ENCODE measurements around the gene CSRNP3. TPM values are rescaled to one million over a fixed set of nuclear protein-coding genes. Genes with fewer than 3 reads are reported as not detected.
A peak's percentile ranks its signal among the peaks of the same experiment; 100 is the strongest.

The CSRNP3 gene
- total and polyA plus RNA-seq, 4 donors: 0.20 to 5.4 (median 2.1) TPM

DNA sequence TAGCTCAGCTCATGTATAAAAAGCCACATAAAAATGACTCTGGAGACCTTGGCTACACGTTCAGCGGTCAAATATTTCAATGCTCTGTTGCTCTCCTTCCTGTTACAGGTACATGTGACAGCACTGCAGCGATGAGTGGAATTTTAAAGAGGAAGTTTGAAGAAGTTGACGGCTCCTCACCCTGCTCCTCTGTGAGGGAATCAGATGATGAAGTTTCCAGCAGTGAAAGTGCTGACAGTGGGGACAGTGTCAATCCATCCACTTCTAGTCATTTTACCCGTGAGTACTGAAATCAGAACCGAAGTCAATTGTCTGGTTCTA is 125.4 kb downstream of the CSRNP3 start:
- no peak for ATAC-seq (ENCODE audit: low FRiP score)
- no peaks in the 10 kb centered on the region for H3K36me3 ChIP-seq (ENCODE audit: control insufficient read depth in 1 of 2, insufficient read depth in 2 of 2, low read length in 1 of 2)
- H3K27me3 ChIP-seq (ENCODE audit: control insufficient read depth in 1 of 2, insufficient read depth in 2 of 2, low read length in 1 of 2): no peaks in the 10 kb centered on the region
- intact Hi-C loops (cut with DNase I): no loop called here
- H3K27ac ChIP-seq (ENCODE audit: low read depth in 1 of 2, low read length in 2 of 2): no peak overlapping the region
- WGBS, 2 donors: 80 to 82% methylated on average over 6 of the region's 6 CpGs
- DNase-seq: no peak
- no peak overlapping the region for H3K4me3 ChIP-seq (ENCODE audit: low read length in 2 of 2)
- no peaks in the 10 kb centered on the region for H3K4me1 ChIP-seq (ENCODE audit: control insufficient read depth in 1 of 2, insufficient read depth in 2 of 2, low read length in 2 of 2)
- no peaks in the 10 kb centered on the region for H3K9me3 ChIP-seq (ENCODE audit: control insufficient read depth, low read length)

- DNase-seq (no peak), ATAC-seq (ENCODE audit: low FRiP score) (no peak)
- no peaks in the 10 kb centered on the region for H3K36me3 ChIP-seq (ENCODE audit: control insufficient read depth in 1 of 2, insufficient read depth in 2 of 2, low read length in 1 of 2)
- H3K27ac ChIP-seq (ENCODE audit: low read depth in 1 of 2, low read length in 2 of 2): no peak overlapping the region
- no peaks in the 10 kb centered on the region for H3K27me3 ChIP-seq (ENCODE audit: control insufficient read depth in 1 of 2, insufficient read depth in 2 of 2, low read length in 1 of 2)
- no peaks in the 10 kb centered on the region for H3K9me3 ChIP-seq (ENCODE audit: control insufficient read depth, low read length)
- peaks cover 0 to 1% of the 10 kb centered on the region in 2 donors for H3K4me1 ChIP-seq (ENCODE audit: control insufficient read depth in 1 of 2, insufficient read depth in 2 of 2, low read length in 2 of 2)
- H3K4me3 ChIP-seq (ENCODE audit: low read length in 2 of 2): no peak overlapping the region
- intact Hi-C loops (cut with DNase I): no loop called here
- WGBS, 2 donors: 89% methylated on average over 3 of the region's 3 CpGs
Observed at GRCh38 chr2:165596788-165597187, 127.3 kb downstream of the CSRNP3 start.

- no peak for ATAC-seq (ENCODE audit: low FRiP score)
- H3K4me1 ChIP-seq (ENCODE audit: control insufficient read depth in 1 of 2, insufficient read depth in 2 of 2, low read length in 2 of 2): peaks cover 0 to 3% of the 10 kb centered on the region in 2 donors
- intact Hi-C loops (cut with DNase I): no loop called here
- DNase-seq: no peak
- H3K9me3 ChIP-seq (ENCODE audit: control insufficient read depth, low read length): no peaks in the 10 kb centered on the region
- 84 to 88% methylated on average over 1 of the region's 1 CpG for WGBS, 2 donors
- H3K27me3 ChIP-seq (ENCODE audit: control insufficient read depth in 1 of 2, insufficient read depth in 2 of 2, low read length in 1 of 2): no peaks in the 10 kb centered on the region
- no peak overlapping the region for H3K4me3 ChIP-seq (ENCODE audit: low read length in 2 of 2)
- H3K36me3 ChIP-seq (ENCODE audit: control insufficient read depth in 1 of 2, insufficient read depth in 2 of 2, low read length in 1 of 2): no peaks in the 10 kb centered on the region
- no peak overlapping the region for H3K27ac ChIP-seq (ENCODE audit: low read depth in 1 of 2, low read length in 2 of 2)
Observed at GRCh38 chr2:165601065-165601830, 131.8 kb downstream of the CSRNP3 start.

DNA sequence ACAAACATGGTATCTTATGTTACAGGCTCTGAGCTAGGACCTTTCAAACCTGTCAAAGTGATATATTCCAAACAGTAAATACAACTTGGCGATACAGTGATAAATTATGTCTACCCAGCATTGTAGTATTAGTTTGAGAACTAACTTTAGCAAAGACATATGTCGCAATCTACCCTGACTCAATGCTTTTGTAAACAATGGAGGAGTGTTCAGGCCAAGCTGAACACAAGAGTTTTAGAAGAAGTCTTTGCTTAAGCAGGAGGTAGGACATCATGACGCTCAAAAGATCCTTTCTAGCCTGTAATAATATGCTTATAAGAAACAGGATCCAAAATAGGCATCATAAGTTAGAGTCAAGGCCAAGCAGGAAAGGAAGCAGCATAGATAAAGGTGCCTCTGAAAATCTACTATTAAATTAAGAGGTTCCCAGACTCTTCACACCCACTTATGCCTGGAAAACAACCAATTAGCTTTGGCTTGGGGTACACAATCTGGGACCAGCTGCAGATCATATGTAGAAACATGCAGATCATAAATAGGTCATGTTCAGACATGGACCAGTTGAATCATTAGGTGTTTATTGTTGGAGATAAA is 132.5 kb downstream of the CSRNP3 start:
- Histone ChIP-seq H3K4me1 (ENCODE audit: control insufficient read depth in 1 of 2, insufficient read depth in 2 of 2, low read length in 2 of 2) (peaks cover 0 to 3% of the 10 kb centered on the region in 2 donors), H3K27ac (ENCODE audit: low read depth in 1 of 2, low read length in 2 of 2) (peak overlapping the region in 1 of 2 donors; percentile 14), H3K9me3 (ENCODE audit: control insufficient read depth, low read length) (no peaks in the 10 kb centered on the region), H3K36me3 (ENCODE audit: control insufficient read depth in 1 of 2, insufficient read depth in 2 of 2, low read length in 1 of 2) (no peaks in the 10 kb centered on the region), H3K27me3 (ENCODE audit: control insufficient read depth in 1 of 2, insufficient read depth in 2 of 2, low read length in 1 of 2) (no peaks in the 10 kb centered on the region), H3K4me3 (ENCODE audit: low read length in 2 of 2) (no peak overlapping the region)
- ATAC-seq (ENCODE audit: low FRiP score) (peak; percentile 44), DNase-seq (no peak)
- intact Hi-C loops (cut with DNase I): no loop called here
- 5 to 11% methylated on average over 3 of the region's 3 CpGs for WGBS, 2 donors

DNA sequence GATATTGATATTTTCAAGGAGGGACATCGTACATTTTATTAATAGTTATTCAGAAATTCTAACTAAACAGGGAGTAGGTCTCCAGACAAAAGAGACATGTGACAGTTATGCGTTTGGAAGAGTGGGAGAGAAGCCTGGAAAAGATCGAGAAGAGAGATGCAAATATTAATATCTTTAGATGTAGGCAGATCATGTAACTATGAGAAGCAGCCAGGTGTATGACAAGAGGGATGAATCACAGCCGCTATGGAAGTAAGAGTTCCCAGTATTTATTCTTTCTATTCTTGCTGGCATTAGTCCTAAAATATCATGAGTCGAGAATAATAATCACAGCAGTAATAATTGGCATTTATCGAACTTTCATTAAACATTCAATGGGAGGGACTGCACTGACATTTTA is 140.2 kb downstream of the CSRNP3 start:
- no peaks in the 10 kb centered on the region for H3K9me3 ChIP-seq (ENCODE audit: control insufficient read depth, low read length)
- H3K4me1 ChIP-seq (ENCODE audit: control insufficient read depth in 1 of 2, insufficient read depth in 2 of 2, low read length in 2 of 2): no peaks in the 10 kb centered on the region
- intact Hi-C loops (cut with DNase I): no loop called here
- H3K27ac ChIP-seq (ENCODE audit: low read depth in 1 of 2, low read length in 2 of 2): no peak overlapping the region
- no peaks in the 10 kb centered on the region for H3K27me3 ChIP-seq (ENCODE audit: control insufficient read depth in 1 of 2, insufficient read depth in 2 of 2, low read length in 1 of 2)
- H3K36me3 ChIP-seq (ENCODE audit: control insufficient read depth in 1 of 2, insufficient read depth in 2 of 2, low read length in 1 of 2): no peaks in the 10 kb centered on the region
- DNase-seq (no peak), ATAC-seq (ENCODE audit: low FRiP score) (no peak)
- 79 to 84% methylated on average over 6 of the region's 6 CpGs for WGBS, 2 donors
- H3K4me3 ChIP-seq (ENCODE audit: low read length in 2 of 2): no peak overlapping the region

GRCh38 chr2:165610591-165611029 is 141.1 kb downstream of the CSRNP3 start:
- intact Hi-C loops (cut with DNase I): no loop called here

DNA sequence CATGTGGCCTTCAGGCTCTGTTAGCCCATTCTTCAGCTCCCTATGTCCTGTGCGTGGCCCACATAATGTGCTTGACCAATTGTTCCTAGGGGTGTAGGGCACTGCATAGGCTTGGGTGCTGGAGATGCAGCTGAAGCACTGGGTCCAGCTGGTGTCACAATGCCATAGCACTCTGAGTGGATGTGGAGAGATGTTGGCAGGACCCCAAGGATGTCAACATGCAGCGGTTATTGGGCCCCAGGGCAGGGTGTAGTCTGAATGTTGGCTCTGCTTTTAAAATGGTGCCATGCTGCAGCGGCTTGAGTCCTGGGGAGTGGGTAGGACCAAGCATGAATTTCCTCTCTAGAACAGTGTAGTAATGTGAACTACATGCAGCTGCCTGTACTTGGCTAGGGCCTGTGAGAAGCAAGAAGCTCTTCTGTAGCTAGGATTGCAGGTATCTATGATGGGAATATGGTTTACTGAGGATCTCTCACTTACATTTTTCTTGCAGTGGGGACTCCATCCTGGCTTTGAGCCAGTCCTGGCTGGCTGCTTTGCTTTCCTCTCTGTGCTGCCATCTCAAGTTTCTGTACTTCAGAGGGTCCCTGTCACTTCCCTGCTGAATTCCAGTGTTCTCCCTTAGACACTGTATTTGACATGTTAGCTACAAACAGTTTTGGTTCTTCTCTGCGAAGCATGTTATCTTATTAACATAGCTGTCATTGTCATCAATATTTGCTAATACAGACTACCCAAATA is 148.4 kb downstream of the CSRNP3 start:
- H3K4me3 ChIP-seq (ENCODE audit: low read length in 2 of 2): no peak overlapping the region
- ATAC-seq (ENCODE audit: low FRiP score): no peak
- peaks cover 1 to 2% of the 10 kb centered on the region in 2 donors for H3K4me1 ChIP-seq (ENCODE audit: control insufficient read depth in 1 of 2, insufficient read depth in 2 of 2, low read length in 2 of 2)
- DNase-seq: no peak
- 94 to 95% methylated on average over 4 of the region's 4 CpGs for WGBS, 2 donors
- H3K36me3 ChIP-seq (ENCODE audit: control insufficient read depth in 1 of 2, insufficient read depth in 2 of 2, low read length in 1 of 2): no peaks in the 10 kb centered on the region
- intact Hi-C loops (cut with DNase I): no loop called here
- H3K27ac ChIP-seq (ENCODE audit: low read depth in 1 of 2, low read length in 2 of 2): no peak overlapping the region
- H3K9me3 ChIP-seq (ENCODE audit: control insufficient read depth, low read length): no peaks in the 10 kb centered on the region
- H3K27me3 ChIP-seq (ENCODE audit: control insufficient read depth in 1 of 2, insufficient read depth in 2 of 2, low read length in 1 of 2): no peaks in the 10 kb centered on the region

More at GRCh38 chr2:165610591-165611029, 141.1 kb downstream of the CSRNP3 start:
- Histone ChIP-seq H3K27ac (ENCODE audit: low read depth in 1 of 2, low read length in 2 of 2) (no peak overlapping the region), H3K4me3 (ENCODE audit: low read length in 2 of 2) (no peak overlapping the region), H3K4me1 (ENCODE audit: control insufficient read depth in 1 of 2, insufficient read depth in 2 of 2, low read length in 2 of 2) (no peaks in the 10 kb centered on the region), H3K27me3 (ENCODE audit: control insufficient read depth in 1 of 2, insufficient read depth in 2 of 2, low read length in 1 of 2) (no peaks in the 10 kb centered on the region), H3K36me3 (ENCODE audit: control insufficient read depth in 1 of 2, insufficient read depth in 2 of 2, low read length in 1 of 2) (no peaks in the 10 kb centered on the region), H3K9me3 (ENCODE audit: control insufficient read depth, low read length) (no peaks in the 10 kb centered on the region)
- DNase-seq (no peak), ATAC-seq (ENCODE audit: low FRiP score) (no peak)
- 18 to 37% methylated on average over 6 of the region's 6 CpGs for WGBS, 2 donors

DNA sequence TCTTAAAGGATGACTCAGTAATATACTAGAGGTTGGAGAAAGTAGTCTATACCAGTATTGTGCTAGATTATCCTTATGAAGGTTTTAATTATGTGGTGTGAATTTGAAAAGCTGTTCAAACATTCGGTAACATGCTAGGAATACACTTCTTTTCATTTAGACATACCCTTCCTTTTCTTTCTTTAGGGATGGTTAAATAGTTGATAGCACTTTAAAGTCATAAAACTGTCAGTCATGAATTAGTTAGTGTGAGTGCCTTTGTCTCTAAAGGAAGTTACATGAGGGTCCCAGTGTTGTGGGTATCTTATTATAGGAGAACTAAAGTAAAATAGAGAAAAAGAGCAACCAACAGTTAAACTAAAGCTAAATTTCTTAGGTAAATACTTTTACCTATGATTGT is 149.3 kb downstream of the CSRNP3 start:
- no peaks in the 10 kb centered on the region for H3K27me3 ChIP-seq (ENCODE audit: control insufficient read depth in 1 of 2, insufficient read depth in 2 of 2, low read length in 1 of 2)
- H3K9me3 ChIP-seq (ENCODE audit: control insufficient read depth, low read length): no peaks in the 10 kb centered on the region
- 56% methylated on average over 1 of the region's 1 CpG for WGBS, 2 donors
- H3K4me3 ChIP-seq (ENCODE audit: low read length in 2 of 2): no peak overlapping the region
- H3K36me3 ChIP-seq (ENCODE audit: control insufficient read depth in 1 of 2, insufficient read depth in 2 of 2, low read length in 1 of 2): no peaks in the 10 kb centered on the region
- intact Hi-C loops (cut with DNase I): no loop called here
- H3K27ac ChIP-seq (ENCODE audit: low read depth in 1 of 2, low read length in 2 of 2): no peak overlapping the region
- ATAC-seq (ENCODE audit: low FRiP score): no peak
- H3K4me1 ChIP-seq (ENCODE audit: control insufficient read depth in 1 of 2, insufficient read depth in 2 of 2, low read length in 2 of 2): peaks cover 1 to 2% of the 10 kb centered on the region in 2 donors
- no peak for DNase-seq
